ENCODE measurements around the gene ADAM8. TPM values are rescaled to one million over a fixed set of nuclear protein-coding genes. Genes with fewer than 3 reads are reported as not detected.

ADAM8 gene
- polyA plus RNA-seq, 12 donors: 0.85 to 5.7 (median 1.5) TPM; not detected in 2

GRCh38 chr10:133309100-133309719, 32.5 kb upstream of the ADAM8 start:
- peak; percentile 86 for DNase-seq

- peak; percentile 86 for DNase-seq
Observed at GRCh38 chr10:133308421-133309099, 31.9 kb upstream of the ADAM8 start, which contains the start of the genes TUBGCP2 and ZNF511. Gene TUBGCP2, minus strand, starts transcription at chr10:133308872. Its CDS starts 5,931 bp downstream, at chr10:133302941. Gene ZNF511, plus strand, starts transcription at chr10:133308914. Its CDS starts 30 bp downstream, at chr10:133308944.

GRCh38 chr10:133307776-133308420, 31.2 kb upstream of the ADAM8 start:
- DNase-seq: peak; percentile 42

GRCh38 chr10:133306941-133307379, 30.3 kb upstream of the ADAM8 start:
- no peak for DNase-seq

GRCh38 chr10:133306097-133306476, 29.4 kb upstream of the ADAM8 start:
- no peak for DNase-seq

GRCh38 chr10:133303206-133303605, 26.5 kb upstream of the ADAM8 start:
- no peak for DNase-seq

- DNase-seq: no peak
Observed at GRCh38 chr10:133302230-133302629, 25.6 kb upstream of the ADAM8 start.

- DNase-seq: no peak
Observed at GRCh38 chr10:133299738-133300137, 23.1 kb upstream of the ADAM8 start.

- no peak for DNase-seq
Observed at GRCh38 chr10:133299224-133299623, 22.6 kb upstream of the ADAM8 start.

GRCh38 chr10:133298466-133298865, 21.8 kb upstream of the ADAM8 start:
- no peak for DNase-seq

- DNase-seq: no peak
Observed at GRCh38 chr10:133297504-133297903, 20.8 kb upstream of the ADAM8 start.

- DNase-seq: no peak
Observed at GRCh38 chr10:133295426-133296320, 19.0 kb upstream of the ADAM8 start.

GRCh38 chr10:133294189-133294588, 17.5 kb upstream of the ADAM8 start:
- no peak for DNase-seq

- no peak for DNase-seq
Observed at GRCh38 chr10:133293810-133294119, 17.1 kb upstream of the ADAM8 start.

- DNase-seq: no peak
Observed at GRCh38 chr10:133292919-133293809, 16.5 kb upstream of the ADAM8 start.

GRCh38 chr10:133289761-133290160, 13.1 kb upstream of the ADAM8 start:
- DNase-seq: no peak

GRCh38 chr10:133287832-133288500, 11.3 kb upstream of the ADAM8 start:
- DNase-seq: no peak

- DNase-seq: no peak
Observed at GRCh38 chr10:133286366-133286765, 9.7 kb upstream of the ADAM8 start.

- DNase-seq: no peak
Observed at GRCh38 chr10:133285217-133285616, 8.5 kb upstream of the ADAM8 start.

- no peak for DNase-seq
Observed at GRCh38 chr10:133283931-133284330, 7.3 kb upstream of the ADAM8 start.
